Measurements from ENCODE around the gene DISC1. TPM values are rescaled to one million over a fixed set of nuclear protein-coding genes. Genes with fewer than 3 reads are reported as not detected.

The DISC1 gene
- total and polyA plus RNA-seq, 2 experiments from 2014 or later: 2.1 to 6.5 TPM

DNA sequence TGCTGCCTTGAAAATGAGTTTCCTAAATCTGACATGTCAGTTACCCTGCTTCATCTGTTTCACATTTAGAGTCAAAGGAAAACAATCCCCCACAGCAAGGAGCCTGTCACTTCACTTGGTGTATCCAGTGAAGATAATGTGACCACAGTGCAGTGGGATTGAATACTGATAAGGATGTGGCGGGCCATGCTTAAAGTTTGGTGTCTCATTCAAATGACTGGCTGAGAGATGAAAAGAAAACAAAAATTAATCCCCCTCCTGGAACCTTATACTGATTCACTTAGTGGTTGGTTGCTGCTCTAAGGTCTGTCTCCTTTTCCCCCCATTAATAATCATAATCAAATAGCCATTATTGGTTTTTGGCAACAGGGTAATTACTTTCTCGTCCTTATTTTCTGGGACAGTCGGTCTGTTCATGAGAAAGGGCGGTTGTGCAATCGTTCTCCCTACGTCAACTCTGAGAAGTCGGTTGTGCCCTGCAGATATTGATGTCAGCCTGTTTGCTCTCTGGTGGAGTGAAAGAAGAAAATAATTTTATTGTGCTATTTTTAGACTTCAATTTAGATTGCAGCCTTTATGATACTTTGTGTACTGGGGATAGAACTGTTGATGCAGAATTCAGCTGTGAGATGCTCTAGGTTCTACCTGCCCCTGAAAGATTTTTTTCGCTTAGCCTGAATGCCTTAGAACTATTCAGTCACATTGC, 360.2 kb downstream of the DISC1 start (continued):
- TF ChIP-seq, protein P1, sequence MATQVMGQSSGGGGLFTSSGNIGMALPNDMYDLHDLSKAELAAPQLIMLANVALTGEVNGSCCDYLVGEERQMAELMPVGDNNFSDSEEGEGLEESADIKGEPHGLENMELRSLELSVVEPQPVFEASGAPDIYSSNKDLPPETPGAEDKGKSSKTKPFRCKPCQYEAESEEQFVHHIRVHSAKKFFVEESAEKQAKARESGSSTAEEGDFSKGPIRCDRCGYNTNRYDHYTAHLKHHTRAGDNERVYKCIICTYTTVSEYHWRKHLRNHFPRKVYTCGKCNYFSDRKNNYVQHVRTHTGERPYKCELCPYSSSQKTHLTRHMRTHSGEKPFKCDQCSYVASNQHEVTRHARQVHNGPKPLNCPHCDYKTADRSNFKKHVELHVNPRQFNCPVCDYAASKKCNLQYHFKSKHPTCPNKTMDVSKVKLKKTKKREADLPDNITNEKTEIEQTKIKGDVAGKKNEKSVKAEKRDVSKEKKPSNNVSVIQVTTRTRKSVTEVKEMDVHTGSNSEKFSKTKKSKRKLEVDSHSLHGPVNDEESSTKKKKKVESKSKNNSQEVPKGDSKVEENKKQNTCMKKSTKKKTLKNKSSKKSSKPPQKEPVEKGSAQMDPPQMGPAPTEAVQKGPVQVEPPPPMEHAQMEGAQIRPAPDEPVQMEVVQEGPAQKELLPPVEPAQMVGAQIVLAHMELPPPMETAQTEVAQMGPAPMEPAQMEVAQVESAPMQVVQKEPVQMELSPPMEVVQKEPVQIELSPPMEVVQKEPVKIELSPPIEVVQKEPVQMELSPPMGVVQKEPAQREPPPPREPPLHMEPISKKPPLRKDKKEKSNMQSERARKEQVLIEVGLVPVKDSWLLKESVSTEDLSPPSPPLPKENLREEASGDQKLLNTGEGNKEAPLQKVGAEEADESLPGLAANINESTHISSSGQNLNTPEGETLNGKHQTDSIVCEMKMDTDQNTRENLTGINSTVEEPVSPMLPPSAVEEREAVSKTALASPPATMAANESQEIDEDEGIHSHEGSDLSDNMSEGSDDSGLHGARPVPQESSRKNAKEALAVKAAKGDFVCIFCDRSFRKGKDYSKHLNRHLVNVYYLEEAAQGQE (IDR thresholded peaks at IDR 0.05; ENCODE audit: unreplicated experiment): no peak
- TF ChIP-seq, protein P2, sequence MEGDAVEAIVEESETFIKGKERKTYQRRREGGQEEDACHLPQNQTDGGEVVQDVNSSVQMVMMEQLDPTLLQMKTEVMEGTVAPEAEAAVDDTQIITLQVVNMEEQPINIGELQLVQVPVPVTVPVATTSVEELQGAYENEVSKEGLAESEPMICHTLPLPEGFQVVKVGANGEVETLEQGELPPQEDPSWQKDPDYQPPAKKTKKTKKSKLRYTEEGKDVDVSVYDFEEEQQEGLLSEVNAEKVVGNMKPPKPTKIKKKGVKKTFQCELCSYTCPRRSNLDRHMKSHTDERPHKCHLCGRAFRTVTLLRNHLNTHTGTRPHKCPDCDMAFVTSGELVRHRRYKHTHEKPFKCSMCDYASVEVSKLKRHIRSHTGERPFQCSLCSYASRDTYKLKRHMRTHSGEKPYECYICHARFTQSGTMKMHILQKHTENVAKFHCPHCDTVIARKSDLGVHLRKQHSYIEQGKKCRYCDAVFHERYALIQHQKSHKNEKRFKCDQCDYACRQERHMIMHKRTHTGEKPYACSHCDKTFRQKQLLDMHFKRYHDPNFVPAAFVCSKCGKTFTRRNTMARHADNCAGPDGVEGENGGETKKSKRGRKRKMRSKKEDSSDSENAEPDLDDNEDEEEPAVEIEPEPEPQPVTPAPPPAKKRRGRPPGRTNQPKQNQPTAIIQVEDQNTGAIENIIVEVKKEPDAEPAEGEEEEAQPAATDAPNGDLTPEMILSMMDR (conservative IDR thresholded peaks at IDR 0.05; ENCODE audit: low read depth in 2 of 2): no peak
- TF ChIP-seq CREB1 (CRISPR knock-in tag; IDR thresholded peaks at IDR 0.05; ENCODE audit: low read depth) (no peak), ZNF114 (CRISPR knock-in tag; IDR thresholded peaks at IDR 0.05) (no peak), POLR2AphosphoS5 (IDR thresholded peaks at IDR 0.05; ENCODE audit: low read depth) (no peak), EZH2 (IDR thresholded peaks at IDR 0.05; ENCODE audit: low read depth, unreplicated experiment) (no peak), STAT1 (IDR thresholded peaks at IDR 0.05; ENCODE audit: unreplicated experiment) (no peak), JUNB (IDR thresholded peaks at IDR 0.05; ENCODE audit: unreplicated experiment) (no peak)
- TF ChIP-seq, protein P3, sequence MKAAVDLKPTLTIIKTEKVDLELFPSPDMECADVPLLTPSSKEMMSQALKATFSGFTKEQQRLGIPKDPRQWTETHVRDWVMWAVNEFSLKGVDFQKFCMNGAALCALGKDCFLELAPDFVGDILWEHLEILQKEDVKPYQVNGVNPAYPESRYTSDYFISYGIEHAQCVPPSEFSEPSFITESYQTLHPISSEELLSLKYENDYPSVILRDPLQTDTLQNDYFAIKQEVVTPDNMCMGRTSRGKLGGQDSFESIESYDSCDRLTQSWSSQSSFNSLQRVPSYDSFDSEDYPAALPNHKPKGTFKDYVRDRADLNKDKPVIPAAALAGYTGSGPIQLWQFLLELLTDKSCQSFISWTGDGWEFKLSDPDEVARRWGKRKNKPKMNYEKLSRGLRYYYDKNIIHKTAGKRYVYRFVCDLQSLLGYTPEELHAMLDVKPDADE (IDR thresholded peaks at IDR 0.05): no peak

DNA sequence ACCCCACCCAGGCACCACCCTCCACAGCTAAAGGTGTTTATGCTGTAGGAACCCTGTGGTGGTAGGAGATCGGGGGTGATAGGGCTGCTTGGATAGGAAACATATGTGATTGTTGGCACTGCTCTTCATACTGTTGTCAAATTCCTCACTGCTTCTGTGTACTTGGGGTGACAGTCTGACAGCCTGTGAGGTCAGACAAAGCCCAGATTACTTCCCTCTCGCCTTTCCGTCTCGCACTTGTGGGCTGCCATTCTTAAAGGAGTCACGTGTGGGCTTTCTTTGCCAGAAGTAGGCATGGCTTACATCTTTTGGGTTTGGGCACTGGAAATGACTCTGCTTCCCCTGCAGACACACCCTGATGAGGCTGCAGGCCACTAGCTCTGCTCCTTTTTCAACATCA, 363.8 kb downstream of the DISC1 start:
- Histone ChIP-seq H3K4me3 (no peak overlapping the region), H4K20me1 (replicated peaks; ENCODE audit: insufficient read depth) (no peaks in the 10 kb centered on the region), H3F3A (replicated peaks; ENCODE audit: low read depth) (no peaks in the 10 kb centered on the region), H3K4me1 (ENCODE audit: insufficient read depth) (no peaks in the 10 kb centered on the region; the same call in 1 of the 2 replicates), H3K27ac (ENCODE audit: low read depth) (no peak overlapping the region), H3K36me3 (ENCODE audit: insufficient read depth) (no peaks in the 10 kb centered on the region), H3K4me2 (no peak overlapping the region), H2AFZ (no peak overlapping the region), H3K9me2 (ENCODE audit: insufficient read depth) (no peaks in the 10 kb centered on the region), H3K27me3 (ENCODE audit: insufficient read depth) (no peaks in the 10 kb centered on the region), H3K79me2 (replicated peaks; ENCODE audit: insufficient read depth) (no peaks in the 10 kb centered on the region)
- Mint-ChIP-seq H3K4me3 (no peak overlapping the region), H3K4me1 (peaks cover 11% of the 10 kb centered on the region; the same call in 2 of the 3 replicates), H3K9me3 (no peaks in the 10 kb centered on the region), H3K27me3 (ENCODE audit: insufficient read depth, low read depth, poor library complexity) (peaks cover 1% of the 10 kb centered on the region), H3K36me3 (ENCODE audit: low read depth) (no peaks in the 10 kb centered on the region), H3K27ac (no peak overlapping the region)
- no peak for DNase-seq (ENCODE audit: low spot score)
- ATAC-seq: no peak
- TF ChIP-seq, protein P4, sequence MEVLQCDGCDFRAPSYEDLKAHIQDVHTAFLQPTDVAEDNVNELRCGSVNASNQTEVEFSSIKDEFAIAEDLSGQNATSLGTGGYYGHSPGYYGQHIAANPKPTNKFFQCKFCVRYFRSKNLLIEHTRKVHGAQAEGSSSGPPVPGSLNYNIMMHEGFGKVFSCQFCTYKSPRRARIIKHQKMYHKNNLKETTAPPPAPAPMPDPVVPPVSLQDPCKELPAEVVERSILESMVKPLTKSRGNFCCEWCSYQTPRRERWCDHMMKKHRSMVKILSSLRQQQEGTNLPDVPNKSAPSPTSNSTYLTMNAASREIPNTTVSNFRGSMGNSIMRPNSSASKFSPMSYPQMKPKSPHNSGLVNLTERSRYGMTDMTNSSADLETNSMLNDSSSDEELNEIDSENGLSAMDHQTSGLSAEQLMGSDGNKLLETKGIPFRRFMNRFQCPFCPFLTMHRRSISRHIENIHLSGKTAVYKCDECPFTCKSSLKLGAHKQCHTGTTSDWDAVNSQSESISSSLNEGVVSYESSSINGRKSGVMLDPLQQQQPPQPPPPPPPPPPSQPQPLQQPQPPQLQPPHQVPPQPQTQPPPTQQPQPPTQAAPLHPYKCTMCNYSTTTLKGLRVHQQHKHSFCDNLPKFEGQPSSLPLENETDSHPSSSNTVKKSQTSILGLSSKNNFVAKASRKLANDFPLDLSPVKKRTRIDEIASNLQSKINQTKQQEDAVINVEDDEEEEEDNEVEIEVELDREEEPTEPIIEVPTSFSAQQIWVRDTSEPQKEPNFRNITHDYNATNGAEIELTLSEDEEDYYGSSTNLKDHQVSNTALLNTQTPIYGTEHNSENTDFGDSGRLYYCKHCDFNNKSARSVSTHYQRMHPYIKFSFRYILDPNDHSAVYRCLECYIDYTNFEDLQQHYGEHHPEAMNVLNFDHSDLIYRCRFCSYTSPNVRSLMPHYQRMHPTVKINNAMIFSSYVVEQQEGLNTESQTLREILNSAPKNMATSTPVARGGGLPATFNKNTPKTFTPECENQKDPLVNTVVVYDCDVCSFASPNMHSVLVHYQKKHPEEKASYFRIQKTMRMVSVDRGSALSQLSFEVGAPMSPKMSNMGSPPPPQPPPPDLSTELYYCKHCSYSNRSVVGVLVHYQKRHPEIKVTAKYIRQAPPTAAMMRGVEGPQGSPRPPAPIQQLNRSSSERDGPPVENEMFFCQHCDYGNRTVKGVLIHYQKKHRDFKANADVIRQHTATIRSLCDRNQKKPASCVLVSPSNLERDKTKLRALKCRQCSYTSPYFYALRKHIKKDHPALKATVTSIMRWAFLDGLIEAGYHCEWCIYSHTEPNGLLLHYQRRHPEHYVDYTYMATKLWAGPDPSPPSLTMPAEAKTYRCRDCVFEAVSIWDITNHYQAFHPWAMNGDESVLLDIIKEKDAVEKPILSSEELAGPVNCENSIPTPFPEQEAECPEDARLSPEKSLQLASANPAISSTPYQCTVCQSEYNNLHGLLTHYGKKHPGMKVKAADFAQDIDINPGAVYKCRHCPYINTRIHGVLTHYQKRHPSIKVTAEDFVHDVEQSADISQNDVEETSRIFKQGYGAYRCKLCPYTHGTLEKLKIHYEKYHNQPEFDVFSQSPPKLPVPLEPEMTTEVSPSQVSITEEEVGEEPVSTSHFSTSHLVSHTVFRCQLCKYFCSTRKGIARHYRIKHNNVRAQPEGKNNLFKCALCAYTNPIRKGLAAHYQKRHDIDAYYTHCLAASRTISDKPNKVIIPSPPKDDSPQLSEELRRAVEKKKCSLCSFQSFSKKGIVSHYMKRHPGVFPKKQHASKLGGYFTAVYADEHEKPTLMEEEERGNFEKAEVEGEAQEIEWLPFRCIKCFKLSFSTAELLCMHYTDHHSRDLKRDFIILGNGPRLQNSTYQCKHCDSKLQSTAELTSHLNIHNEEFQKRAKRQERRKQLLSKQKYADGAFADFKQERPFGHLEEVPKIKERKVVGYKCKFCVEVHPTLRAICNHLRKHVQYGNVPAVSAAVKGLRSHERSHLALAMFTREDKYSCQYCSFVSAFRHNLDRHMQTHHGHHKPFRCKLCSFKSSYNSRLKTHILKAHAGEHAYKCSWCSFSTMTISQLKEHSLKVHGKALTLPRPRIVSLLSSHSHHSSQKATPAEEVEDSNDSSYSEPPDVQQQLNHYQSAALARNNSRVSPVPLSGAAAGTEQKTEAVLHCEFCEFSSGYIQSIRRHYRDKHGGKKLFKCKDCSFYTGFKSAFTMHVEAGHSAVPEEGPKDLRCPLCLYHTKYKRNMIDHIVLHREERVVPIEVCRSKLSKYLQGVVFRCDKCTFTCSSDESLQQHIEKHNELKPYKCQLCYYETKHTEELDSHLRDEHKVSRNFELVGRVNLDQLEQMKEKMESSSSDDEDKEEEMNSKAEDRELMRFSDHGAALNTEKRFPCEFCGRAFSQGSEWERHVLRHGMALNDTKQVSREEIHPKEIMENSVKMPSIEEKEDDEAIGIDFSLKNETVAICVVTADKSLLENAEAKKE (CRISPR knock-in tag; IDR thresholded peaks at IDR 0.05): no peak
- TF ChIP-seq ZNF114 (CRISPR knock-in tag; IDR thresholded peaks at IDR 0.05): no peak
